Fibroblast of pulmonary artery (primary cell): Measurements from ENCODE around the gene CADM1.

ENCODE experiments used
- DNase-seq: peaks from one replicate; pipeline ENCODE4 v3.0.0-alpha.2; 2010; ENCODE audit warnings: low read depth
- H3K4me3 ChIP-seq: replicated peaks from 2 replicates; pipeline ENCODE4 v1.5.1; 2011; ENCODE audit warnings: low read depth, mild to moderate bottlenecking, control low read depth, low read length, moderate library complexity
- CTCF ChIP-seq: IDR thresholded peaks from 2 replicates; pipeline ENCODE4 v1.5.1; 2011; ENCODE audit warnings: mild to moderate bottlenecking, control low read depth, low read length, inconsistent platforms; ENCODE audit errors: missing control alignments

Gene CADM1

GRCh38 chr11:115197433-115197832, 306.8 kb downstream of the CADM1 start:
- no peak overlapping the region for H3K4me3 ChIP-seq
- TF ChIP-seq CTCF: no peak
- no peak for DNase-seq

- no peak overlapping the region for H3K4me3 ChIP-seq
- DNase-seq: no peak
- TF ChIP-seq CTCF: no peak
Measured at GRCh38 chr11:115197031-115197430, 307.2 kb downstream of the CADM1 start.

GRCh38 chr11:115194802-115195110, 309.5 kb downstream of the CADM1 start:
- DNase-seq: no peak
- TF ChIP-seq CTCF: no peak
- no peak overlapping the region for H3K4me3 ChIP-seq

- no peak for DNase-seq
- no peak overlapping the region for H3K4me3 ChIP-seq
- no peak for TF ChIP-seq CTCF
Measured at GRCh38 chr11:115193914-115194801, 310.1 kb downstream of the CADM1 start.

GRCh38 chr11:115191761-115192160, 312.5 kb downstream of the CADM1 start:
- TF ChIP-seq CTCF: no peak
- H3K4me3 ChIP-seq: no peak overlapping the region
- DNase-seq: no peak

- TF ChIP-seq CTCF: no peak
- DNase-seq: no peak
- no peak overlapping the region for H3K4me3 ChIP-seq
Measured at GRCh38 chr11:115190196-115190595, 314.0 kb downstream of the CADM1 start.

GRCh38 chr11:115188898-115189278, 315.3 kb downstream of the CADM1 start:
- DNase-seq: no peak
- no peak for TF ChIP-seq CTCF
- H3K4me3 ChIP-seq: no peak overlapping the region
